Stimulated activated naive CD8-positive, alpha-beta T cell treated with anti-CD3 and anti-CD28 coated beads, Interleukin-15, Interleukin-2, amounts not matched to agents 100 ng/mL and 50 ng/mL, for 24 hours (primary cell): ENCODE data around the gene AIP.
"Not testable (repeated sequence)": the region's sequence is repeated elsewhere in the genome, so short reads cannot be mapped to it uniquely, and the experiment has no call there.

Source experiments
- H3K27ac Mint-ChIP-seq: one replicate; pipeline ENCODE4 v1.8.0; 2021; ENCODE audit warnings: mild to moderate bottlenecking, mixed read lengths
- H3K27me3 Mint-ChIP-seq: one replicate; pipeline ENCODE4 v1.8.0; 2021; ENCODE audit warnings: mixed read lengths
- H3K36me3 Mint-ChIP-seq: one replicate; pipeline ENCODE4 v1.8.0; 2021; ENCODE audit warnings: low read depth, mixed read lengths
- H3K4me1 Mint-ChIP-seq: one replicate; pipeline ENCODE4 v1.8.0; 2021; ENCODE audit warnings: low read depth, mixed read lengths
- H3K4me3 Mint-ChIP-seq: one replicate; pipeline ENCODE4 v1.8.0; 2021; ENCODE audit warnings: mild to moderate bottlenecking, mixed read lengths
- H3K9me3 Mint-ChIP-seq: one replicate; pipeline ENCODE4 v1.8.0; 2021; ENCODE audit warnings: mixed read lengths

Gene AIP

DNA sequence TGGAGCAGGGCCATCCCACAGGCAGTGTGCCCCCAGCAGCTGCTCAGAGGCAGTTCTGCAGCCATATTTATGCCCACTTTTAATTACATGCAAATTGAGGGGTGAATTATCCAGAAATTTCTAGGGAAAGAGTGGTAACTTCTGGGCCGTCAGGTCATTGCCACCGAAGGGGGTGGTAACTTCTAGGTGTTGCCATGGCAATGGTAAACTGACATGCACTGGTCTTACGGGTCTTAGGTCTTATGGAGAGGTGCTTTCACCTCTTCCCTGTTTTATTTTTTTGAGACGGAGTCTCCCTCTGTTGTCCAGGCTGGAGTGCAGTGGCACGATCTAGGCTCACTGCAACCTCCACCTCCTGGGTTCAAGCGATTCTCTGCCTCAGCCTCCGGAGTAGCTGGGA, 9.9 kb upstream of the AIP start:
- Mint-ChIP-seq H3K27ac (no peak overlapping the region), H3K27me3 (no peaks in the 10 kb centered on the region), H3K4me1 (peaks cover 10% of the 10 kb centered on the region), H3K4me3 (no peak overlapping the region), H3K36me3 (no peaks in the 10 kb centered on the region), H3K9me3 (no peaks in the 10 kb centered on the region)

DNA sequence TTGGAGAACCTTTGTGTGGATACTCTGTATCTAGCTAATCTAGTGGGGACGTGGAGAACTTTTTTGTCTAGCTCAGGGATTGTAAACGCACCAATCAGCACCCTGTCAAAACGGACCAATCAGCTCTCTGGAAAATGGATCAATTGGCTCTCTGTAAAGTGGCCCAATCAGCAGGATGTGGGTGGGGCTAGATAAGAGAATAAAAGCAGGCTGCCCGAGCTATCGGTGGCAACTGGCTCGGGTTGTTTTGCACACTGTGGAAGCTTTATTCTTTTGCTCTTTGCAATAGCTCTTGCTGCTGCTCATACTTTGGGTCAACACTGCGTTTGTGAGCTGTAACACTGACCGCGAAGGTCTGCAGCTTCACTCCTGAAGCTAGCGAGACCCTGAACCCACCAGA, 6.1 kb upstream of the AIP start:
- H3K4me1 Mint-ChIP-seq, H3K27ac Mint-ChIP-seq, H3K4me3 Mint-ChIP-seq, H3K9me3 Mint-ChIP-seq, H3K27me3 Mint-ChIP-seq, H3K36me3 Mint-ChIP-seq: not testable (repeated sequence)

DNA sequence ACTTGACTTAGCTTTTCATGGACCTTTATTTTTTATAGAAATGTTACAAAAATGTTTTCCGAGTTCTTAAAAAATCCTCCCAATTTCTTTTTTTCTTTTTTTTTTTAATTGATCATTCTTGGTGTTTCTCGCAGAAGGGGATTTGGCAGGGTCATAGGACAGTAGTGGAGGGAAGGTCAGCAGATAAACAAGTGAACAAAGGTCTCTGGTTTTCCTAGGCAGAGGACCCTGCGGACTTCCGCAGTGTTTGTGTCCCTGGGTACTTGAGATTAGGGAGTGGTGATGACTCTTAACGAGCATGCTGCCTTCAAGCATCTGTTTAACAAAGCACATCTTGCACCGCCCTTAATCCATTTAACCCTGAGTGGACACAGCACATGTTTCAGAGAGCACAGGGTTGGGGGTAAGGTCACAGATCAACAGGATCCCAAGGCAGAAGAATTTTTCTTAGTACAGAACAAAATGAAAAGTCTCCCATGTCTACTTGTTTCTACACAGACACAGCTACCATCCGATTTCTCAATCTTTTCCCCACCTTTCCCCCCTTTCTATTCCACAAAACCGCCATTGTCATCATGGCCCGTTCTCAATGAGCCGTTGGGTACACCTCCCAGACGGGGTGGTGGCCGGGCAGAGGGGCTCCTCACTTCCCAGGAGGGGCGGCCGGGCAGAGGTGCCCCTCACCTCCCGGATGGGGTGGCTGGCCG, 5.3 kb upstream of the AIP start:
- H3K27me3 Mint-ChIP-seq, H3K27ac Mint-ChIP-seq, H3K4me3 Mint-ChIP-seq, H3K4me1 Mint-ChIP-seq, H3K9me3 Mint-ChIP-seq, H3K36me3 Mint-ChIP-seq: not testable (repeated sequence)

DNA sequence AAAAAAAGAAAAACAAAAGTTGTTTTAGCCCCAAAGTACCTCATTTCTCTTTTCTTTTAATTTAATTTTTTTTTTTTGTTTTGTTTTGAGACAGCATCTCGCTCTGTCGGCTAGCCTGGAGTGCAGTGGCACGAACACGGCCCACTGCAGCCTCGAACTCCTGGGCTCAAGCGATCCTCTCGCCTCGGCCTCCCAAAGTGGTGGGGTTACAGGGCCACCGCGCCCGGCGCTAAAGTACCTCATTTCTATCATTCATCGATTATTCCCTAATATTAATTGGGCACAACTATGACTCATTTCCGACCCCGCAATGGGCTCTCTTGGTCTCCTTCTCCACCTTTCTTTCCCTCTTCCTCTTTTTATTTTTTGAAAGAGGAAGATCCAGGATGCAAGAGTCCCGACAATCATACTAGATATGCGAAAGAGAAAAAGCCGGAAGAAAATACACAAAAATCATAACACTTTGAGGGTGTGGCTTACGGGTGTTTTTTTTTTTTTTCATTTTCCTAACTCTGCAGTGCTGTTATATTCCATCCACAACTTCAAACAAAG, 475 bp upstream of the AIP start:
- Mint-ChIP-seq H3K9me3 (no peaks in the 10 kb centered on the region), H3K27ac (peak overlapping the region; percentile 99), H3K4me1 (peaks cover 50% of the 10 kb centered on the region), H3K27me3 (no peaks in the 10 kb centered on the region), H3K36me3 (peaks cover 28% of the 10 kb centered on the region), H3K4me3 (peak overlapping the region; percentile 90)

DNA sequence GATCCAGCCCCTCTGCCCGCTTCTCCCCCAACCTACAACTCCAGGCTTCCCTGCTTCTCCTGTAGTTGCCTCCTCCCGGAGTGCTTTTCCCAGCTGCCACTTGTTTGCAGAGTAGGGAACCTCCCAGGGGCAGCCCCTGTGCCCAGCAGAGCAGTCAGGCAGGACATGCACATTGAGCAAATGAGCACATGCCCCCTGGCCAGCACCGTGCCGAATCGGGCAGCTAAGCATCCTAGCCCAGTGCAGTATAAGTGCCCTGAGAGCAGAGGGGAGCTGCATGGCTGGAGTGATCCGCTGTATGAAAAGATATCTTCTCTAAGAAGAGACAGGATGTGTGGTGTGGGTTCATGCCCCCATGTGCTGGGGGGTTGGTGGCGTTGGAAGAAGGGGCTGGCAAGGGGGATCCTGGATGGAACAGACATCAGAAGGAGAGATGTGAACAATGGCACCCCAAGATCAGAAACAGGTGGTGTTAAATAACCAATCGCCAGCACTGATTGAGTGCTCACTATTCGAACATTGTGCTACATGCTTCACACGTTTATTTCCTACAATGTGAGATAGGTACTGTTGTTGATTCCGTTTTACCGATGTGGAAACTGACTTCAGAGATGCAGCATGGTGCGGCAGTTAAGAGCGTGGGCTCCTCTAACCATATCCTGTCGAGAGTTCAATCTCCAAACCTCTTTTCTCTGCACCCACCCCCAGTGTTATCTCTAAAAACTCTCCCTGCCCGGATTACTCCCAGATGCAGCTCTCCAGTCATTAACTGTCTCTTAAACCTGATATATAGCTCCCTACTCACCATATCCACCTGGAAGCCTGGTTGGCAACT, 1.2 kb downstream of the AIP start:
- Mint-ChIP-seq H3K4me3 (peak overlapping the region; percentile 90), H3K27ac (peak overlapping the region; percentile 99), H3K27me3 (no peaks in the 10 kb centered on the region), H3K9me3 (no peaks in the 10 kb centered on the region), H3K4me1 (peaks cover 67% of the 10 kb centered on the region), H3K36me3 (peaks cover 36% of the 10 kb centered on the region)

DNA sequence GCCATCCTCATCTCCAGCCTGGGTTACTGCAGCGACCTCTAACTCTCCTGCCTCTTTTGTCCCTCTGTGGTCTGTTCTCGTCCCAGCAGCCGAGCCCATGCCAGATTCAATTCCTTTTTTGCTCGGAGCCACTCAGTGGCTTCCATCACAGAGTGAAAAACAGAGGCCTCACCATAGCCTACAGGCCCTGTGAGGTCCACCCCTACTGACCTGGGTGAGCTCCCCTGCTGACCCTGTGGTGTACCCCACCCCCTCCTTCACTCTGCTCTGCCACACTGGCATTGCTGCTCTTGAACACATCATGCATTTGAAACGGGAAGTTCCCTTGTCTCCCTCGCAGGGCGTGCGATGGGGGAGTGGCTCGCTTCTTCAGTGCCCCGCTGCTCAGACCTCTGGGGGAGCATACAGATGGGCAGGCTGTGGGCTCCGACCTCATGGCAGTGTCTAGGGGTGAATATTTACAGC, 2.1 kb downstream of the AIP start:
- Mint-ChIP-seq H3K4me3 (peak overlapping the region; percentile 90), H3K27ac (peak overlapping the region; percentile 99), H3K9me3 (no peaks in the 10 kb centered on the region), H3K27me3 (no peaks in the 10 kb centered on the region), H3K4me1 (peaks cover 72% of the 10 kb centered on the region), H3K36me3 (peaks cover 41% of the 10 kb centered on the region)

DNA sequence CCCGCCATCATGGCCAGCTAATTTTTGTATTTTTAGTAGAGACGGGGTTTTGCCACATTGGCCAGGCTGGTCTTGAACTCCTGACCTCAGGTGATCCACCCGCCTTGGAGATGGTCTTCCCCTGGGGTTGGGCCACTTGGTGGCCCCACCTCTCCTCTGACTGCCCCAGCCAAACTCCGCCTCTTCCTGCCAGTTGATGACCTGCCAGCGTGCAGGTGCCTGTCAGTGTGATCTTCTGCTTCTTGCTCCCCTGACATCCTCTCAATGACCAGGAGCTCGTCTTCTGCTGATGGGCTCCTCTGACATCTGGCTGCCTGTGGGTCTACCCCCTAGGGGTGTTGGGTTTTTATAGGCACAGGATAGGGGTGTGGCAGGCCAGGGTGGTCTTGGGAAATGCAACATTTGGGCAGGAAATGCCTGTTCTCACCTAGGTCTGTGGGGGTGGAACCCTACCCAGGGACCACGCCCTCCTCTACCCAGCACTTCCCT, 3.1 kb downstream of the AIP start:
- peaks cover 45% of the 10 kb centered on the region for H3K36me3 Mint-ChIP-seq
- H3K27me3 Mint-ChIP-seq, H3K9me3 Mint-ChIP-seq: not testable (repeated sequence)
- peak overlapping the region; percentile 90 for H3K4me3 Mint-ChIP-seq
- H3K27ac Mint-ChIP-seq = peak overlapping the region; percentile 92
- peaks cover 73% of the 10 kb centered on the region for H3K4me1 Mint-ChIP-seq

DNA sequence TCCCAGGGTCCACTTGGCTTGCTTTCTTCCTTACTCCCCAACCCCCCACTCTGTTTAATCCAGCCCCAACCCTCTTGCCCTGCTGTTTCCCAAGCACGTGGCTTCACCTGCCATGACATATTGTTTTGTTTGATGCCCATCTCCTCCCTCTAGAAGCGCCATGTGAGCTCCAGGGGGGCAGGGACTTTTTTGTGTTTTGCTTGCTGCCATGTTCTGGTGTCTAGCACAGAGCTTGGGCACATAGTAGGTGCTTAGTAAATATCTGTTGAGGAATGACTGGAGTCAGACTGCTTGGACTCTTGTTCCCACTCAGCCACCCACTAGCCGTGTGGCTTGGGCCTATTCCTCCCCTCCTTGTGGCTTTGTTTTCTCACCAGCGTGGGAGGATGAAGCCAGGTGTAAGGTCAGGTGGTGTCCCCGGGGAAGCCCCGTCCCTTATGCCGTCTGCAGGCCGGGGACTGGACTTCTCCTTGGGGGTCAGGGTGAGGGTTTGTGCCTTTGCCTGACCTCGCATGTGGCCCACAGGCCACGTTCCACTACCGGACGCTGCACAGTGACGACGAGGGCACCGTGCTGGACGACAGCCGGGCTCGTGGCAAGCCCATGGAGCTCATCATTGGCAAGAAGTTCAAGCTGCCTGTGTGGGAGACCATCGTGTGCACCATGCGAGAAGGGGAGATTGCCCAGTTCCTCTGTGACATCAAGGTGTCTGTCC, 3.8 kb downstream of the AIP start:
- H3K9me3 Mint-ChIP-seq = no peaks in the 10 kb centered on the region
- peaks cover 47% of the 10 kb centered on the region for H3K36me3 Mint-ChIP-seq
- peak overlapping the region; percentile 92 for H3K27ac Mint-ChIP-seq
- no peaks in the 10 kb centered on the region for H3K27me3 Mint-ChIP-seq
- H3K4me1 Mint-ChIP-seq = peaks cover 73% of the 10 kb centered on the region
- H3K4me3 Mint-ChIP-seq = peak overlapping the region; percentile 90

DNA sequence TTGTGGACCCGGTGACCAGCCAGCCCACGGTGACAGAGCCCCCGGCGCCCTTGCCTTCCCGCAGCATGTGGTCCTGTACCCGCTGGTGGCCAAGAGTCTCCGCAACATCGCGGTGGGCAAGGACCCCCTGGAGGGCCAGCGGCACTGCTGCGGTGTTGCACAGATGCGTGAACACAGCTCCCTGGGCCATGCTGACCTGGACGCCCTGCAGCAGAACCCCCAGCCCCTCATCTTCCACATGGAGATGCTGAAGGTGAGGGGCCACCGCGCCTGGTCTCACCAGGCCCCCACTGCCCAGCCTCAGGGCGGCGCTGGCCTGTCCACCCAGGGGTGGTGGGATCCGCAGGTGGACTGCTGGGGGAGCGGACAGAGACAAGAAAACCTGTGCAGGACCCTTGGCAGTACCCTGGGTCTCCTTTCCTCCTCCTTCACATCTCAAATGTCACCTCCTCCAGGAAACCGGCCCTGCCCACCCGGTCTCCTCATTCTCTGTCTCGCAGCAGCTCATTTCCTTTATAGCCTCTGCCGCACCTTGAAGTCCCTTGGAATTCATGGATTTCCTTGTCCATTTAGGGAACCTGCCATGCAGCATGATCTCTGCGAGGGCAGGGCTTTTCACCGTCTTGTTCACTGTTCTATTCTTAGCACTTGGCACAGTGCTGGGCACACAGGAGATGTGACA, 6.5 kb downstream of the AIP start:
- Mint-ChIP-seq H3K27me3 (no peaks in the 10 kb centered on the region), H3K36me3 (peaks cover 39% of the 10 kb centered on the region), H3K4me1 (peaks cover 51% of the 10 kb centered on the region), H3K4me3 (peak overlapping the region; percentile 41), H3K9me3 (no peaks in the 10 kb centered on the region), H3K27ac (peak overlapping the region; percentile 87)

DNA sequence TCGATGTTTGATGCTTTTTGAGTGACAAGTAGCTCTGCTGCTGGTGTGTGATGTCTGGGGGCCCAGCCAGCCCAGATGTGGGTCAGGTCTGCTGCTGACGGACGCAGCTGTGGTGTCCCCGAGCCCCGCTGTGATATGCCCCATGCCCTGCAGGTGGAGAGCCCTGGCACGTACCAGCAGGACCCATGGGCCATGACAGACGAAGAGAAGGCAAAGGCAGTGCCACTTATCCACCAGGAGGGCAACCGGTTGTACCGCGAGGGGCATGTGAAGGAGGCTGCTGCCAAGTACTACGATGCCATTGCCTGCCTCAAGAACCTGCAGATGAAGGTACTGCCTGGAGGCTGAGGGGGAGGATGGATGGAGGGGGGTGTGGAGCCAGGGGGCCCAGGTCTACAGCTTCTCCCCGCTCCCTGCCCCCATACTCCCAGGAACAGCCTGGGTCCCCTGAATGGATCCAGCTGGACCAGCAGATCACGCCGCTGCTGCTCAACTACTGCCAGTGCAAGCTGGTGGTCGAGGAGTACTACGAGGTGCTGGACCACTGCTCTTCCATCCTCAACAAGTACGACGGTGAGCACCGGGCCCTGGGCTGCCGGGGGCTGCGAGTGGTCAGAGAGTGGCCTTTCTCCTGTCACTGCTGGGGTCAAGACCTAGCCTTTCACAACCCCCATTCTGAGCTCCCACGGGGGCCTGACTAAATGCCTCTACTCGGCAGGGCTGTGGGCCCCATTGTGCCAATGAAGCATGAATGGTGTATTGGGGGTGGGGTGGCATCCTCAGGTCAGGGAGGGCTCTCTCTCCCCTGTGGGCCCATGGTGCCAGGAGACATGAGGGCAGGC, 7.3 kb downstream of the AIP start:
- no peaks in the 10 kb centered on the region for H3K27me3 Mint-ChIP-seq
- peaks cover 33% of the 10 kb centered on the region for H3K36me3 Mint-ChIP-seq
- H3K4me3 Mint-ChIP-seq = peak overlapping the region; percentile 41
- H3K27ac Mint-ChIP-seq = peak overlapping the region; percentile 87
- H3K9me3 Mint-ChIP-seq = no peaks in the 10 kb centered on the region
- H3K4me1 Mint-ChIP-seq = peaks cover 44% of the 10 kb centered on the region

DNA sequence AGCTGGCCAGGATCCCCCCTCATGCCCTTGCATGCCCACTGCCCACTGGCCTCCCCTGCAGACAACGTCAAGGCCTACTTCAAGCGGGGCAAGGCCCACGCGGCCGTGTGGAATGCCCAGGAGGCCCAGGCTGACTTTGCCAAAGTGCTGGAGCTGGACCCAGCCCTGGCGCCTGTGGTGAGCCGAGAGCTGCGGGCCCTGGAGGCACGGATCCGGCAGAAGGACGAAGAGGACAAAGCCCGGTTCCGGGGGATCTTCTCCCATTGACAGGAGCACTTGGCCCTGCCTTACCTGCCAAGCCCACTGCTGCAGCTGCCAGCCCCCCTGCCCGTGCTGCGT, 7.9 kb downstream of the AIP start:
- Mint-ChIP-seq H3K9me3 (no peaks in the 10 kb centered on the region), H3K4me1 (peaks cover 39% of the 10 kb centered on the region), H3K4me3 (no peak overlapping the region), H3K27me3 (no peaks in the 10 kb centered on the region), H3K27ac (peak overlapping the region; percentile 52), H3K36me3 (peaks cover 31% of the 10 kb centered on the region)

DNA sequence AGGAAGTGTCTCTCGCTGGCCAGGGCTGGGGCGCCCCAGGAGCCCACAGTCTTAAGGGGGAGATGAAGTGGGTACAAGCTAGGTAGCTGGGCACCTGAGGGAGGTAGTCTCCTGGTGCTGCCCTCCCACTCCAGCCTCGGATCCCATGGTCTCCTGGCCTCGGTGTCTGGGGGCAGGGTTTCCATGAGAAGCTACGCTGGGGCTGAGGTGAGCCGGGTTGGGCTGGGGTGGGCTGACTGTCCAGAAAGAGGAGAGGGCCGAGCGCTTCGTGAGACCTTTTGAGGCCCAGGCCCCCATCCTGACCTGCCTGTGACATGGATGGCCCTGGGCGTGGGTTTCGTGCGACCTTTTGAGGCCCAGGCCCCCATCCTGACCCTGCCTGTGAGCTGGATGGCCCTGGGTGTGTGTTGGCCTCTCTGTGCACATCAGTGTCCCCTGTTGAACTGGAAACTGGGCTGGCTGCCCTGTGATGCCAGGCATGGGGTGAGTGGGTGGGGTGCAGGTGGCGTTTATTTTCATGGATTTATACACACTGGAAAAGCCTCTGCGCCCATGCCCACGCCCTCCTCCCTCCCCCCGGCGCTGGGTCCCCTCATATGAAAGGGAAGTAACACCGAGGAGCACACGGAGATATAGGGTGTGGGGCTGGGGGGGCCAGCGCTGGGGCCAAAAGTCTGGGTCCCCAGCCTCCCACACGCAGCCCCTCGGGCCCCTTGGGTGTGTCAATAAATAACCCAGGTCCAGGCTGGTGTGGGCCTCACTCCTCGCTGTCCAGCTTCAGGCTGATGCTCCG, 8.6 kb downstream of the AIP start:
- Mint-ChIP-seq H3K4me1 (peaks cover 31% of the 10 kb centered on the region), H3K4me3 (no peak overlapping the region), H3K9me3 (no peaks in the 10 kb centered on the region), H3K27ac (peak overlapping the region; percentile 52), H3K27me3 (no peaks in the 10 kb centered on the region), H3K36me3 (peaks cover 28% of the 10 kb centered on the region)

DNA sequence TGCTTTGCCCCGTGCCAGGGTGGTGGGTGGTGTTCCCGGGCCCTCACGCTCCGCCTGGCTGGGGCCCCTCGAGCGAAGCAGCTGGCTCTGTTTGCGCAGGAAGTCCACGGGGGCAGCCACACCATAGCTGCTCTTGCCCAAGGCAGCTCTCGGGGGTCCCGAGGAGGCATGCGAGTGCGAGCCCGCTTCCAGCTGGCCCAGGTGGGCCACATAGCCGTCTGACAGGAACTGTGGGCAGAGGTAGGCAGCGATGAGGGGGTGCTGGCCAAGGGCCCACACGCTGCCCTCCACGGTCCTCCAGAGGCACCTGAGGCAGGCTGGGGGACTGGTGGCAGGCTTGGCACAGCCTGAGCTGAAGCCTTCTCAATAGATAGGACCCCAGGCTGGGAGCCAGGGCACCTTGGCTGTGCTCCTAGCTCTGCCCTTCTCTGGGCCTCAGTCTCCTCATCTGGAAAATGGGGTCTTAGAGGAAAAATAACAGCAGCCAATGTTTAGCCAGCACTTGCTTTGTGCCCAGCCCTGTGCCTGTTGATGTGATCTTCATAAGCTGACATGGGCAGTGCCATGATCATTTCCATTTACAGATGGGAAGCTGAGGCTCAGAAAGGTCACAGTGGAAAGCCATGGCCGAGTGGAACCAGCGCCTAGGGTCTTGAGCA, 9.4 kb downstream of the AIP start:
- Mint-ChIP-seq H3K27ac (no peak overlapping the region), H3K9me3 (no peaks in the 10 kb centered on the region), H3K36me3 (peaks cover 24% of the 10 kb centered on the region), H3K27me3 (no peaks in the 10 kb centered on the region), H3K4me3 (no peak overlapping the region), H3K4me1 (peaks cover 24% of the 10 kb centered on the region)
